ENCODE data around the gene TULP3.
A peak's percentile ranks its signal among the peaks of the same experiment; 100 is the strongest.

Gene TULP3

DNA sequence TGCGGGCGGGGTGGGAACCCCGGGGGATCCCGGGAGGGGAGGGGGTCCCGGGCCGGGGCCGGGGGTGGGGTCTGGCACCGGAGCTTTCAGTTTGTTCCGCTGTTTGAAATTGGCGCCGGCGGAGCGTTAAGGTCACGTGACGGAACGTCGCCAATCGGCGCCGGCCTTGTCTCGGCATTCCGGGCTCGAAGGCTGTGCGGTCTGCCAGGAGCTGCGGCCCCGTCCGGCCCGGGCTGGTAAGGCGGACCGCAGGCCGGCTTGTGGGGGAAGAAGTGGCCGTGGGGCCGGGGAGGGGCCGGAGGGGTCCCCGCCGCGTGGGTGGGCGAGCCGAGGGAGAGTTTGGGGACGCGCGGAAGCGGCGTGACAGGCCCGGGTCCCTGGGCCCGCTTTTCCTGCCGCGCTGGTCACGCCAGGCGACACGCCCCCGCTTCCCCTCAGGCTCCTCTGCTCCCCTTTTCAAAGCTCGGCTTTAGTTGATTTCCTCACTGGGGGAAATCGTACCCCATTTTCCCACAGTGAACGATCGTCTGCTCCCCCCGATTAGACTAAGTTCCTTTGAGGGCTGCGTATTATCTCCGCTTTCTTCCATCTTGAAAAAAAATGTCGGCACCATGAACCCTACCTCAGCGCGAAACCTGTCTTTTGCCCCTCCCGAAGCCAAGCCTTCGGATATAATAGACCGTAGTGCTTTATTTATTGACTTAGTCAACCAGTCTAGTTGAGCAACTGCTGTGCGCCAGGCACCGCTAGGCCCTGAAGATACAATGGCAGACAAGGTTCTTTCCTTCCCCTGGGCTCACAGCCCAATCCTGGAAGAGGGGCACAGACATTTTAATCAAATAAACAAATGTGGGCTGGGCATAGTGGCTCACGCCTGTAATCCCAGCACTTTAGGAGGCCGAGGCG, 13.4 kb upstream of the TULP3 start, which contains the start of the genes FOXM1 and RHNO1:
Gene FOXM1 (minus strand): TSS at position 128 of the 906 bp plus-strand sequence. CDS start 2,696 bp downstream, outside the sequence.
Gene RHNO1 (plus strand): TSS at position 177 of the 906 bp plus-strand sequence. CDS start 8,144 bp downstream, outside the sequence.
- DNase-seq (ENCODE audit: low spot score): peak; percentile 92

DNA sequence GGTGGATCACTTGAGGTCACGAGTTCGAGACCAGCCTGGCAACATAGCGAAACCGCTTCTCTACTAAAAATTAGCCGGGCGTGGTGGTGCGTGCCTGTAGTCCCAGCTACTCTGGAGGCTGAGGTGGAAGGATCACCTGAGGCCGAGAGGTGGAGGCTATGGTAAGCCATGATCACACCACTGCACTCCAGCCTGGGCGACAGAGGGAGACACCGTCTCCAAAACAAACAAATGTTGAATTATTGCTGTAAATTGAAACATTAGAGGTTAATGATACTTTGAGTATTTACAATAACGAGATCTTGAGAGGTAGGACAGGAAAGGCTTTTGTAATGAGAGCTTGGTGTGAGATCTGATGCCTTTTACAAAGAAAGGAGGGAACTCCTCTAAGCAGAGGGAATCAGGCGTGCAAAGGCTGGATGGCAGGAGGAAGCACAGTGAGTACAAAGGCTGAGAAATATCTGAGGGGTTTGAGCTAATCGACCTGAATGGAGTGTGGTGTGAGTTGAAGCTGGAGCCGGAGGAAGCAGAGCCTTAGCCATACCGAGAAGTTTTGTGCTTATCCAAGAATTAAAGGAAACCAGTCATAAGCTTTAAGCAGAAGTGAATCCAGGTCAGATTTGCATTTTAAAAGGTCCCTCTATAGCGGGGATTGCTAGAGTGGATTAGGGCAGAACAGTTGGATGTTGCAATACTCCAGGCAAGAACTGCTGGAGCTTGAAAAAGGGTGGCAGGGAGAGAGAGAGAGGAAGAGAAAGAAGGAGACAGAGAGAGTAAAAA, 12.5 kb upstream of the TULP3 start:
- peak; percentile 32 for DNase-seq (ENCODE audit: low spot score)

DNA sequence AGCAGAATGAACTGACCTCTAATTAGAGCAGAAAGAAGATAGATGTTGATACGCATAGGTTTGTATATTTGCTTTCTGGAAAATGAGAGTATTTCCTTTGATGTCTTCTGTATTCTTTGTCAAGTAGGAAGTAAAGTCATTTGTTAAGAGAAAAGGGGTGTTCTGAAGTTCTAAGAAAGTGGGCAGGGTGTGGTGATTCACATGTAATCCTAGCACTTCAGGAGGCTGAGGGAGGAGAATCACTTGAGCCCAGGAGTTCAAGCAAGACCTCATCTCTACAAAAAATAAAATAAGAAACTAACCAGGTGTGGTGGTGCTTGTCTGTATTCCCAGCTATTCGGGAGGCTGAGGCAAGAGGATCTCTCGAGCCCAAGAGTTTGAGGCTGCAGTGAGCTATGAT, 10.8 kb upstream of the TULP3 start:
- DNase-seq (ENCODE audit: low spot score): peak; percentile 45

DNA sequence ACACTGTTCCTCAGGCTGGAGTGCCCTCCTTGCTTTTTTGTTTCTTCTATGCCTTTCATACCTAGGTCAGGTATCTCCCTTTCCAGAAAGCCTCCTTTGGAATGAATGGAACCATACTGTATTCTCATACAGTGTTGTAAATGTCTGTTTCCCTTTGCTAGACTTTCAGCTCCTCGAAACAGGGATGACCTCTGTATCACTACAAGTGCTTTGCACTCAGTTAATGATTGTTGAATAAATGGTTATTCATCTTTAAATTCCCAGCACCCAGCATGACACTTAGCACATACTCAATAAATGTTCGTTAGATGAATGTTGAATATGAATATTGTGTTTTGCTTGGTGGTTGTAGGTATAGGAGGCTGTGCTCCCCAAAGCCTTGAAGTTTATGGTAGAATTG, 5.9 kb upstream of the TULP3 start:
- DNase-seq (ENCODE audit: low spot score): no peak

GRCh38 chr12:2886768-2887450, 3.8 kb upstream of the TULP3 start:
- no peak for DNase-seq (ENCODE audit: low spot score)

DNA sequence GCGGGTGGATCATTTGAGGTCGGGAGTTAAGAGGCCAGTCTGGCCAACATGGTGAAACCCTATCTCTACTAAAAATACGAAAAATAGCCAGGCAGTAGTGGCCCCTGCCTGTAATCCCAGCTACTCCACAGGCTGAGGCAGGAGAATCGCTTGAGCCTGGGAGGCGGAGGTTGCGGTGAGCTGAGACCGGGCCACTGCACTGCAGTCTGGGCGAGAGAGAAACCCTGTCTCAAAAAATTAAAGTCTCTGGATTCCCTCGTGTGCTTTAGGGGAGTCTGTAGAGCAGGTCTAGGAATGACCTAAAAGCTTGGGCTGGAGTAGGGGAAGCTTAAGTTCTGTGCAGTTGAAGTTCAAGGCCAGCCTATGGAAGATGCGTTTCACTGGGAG, 697 bp upstream of the TULP3 start:
- DNase-seq (ENCODE audit: low spot score): no peak

DNA sequence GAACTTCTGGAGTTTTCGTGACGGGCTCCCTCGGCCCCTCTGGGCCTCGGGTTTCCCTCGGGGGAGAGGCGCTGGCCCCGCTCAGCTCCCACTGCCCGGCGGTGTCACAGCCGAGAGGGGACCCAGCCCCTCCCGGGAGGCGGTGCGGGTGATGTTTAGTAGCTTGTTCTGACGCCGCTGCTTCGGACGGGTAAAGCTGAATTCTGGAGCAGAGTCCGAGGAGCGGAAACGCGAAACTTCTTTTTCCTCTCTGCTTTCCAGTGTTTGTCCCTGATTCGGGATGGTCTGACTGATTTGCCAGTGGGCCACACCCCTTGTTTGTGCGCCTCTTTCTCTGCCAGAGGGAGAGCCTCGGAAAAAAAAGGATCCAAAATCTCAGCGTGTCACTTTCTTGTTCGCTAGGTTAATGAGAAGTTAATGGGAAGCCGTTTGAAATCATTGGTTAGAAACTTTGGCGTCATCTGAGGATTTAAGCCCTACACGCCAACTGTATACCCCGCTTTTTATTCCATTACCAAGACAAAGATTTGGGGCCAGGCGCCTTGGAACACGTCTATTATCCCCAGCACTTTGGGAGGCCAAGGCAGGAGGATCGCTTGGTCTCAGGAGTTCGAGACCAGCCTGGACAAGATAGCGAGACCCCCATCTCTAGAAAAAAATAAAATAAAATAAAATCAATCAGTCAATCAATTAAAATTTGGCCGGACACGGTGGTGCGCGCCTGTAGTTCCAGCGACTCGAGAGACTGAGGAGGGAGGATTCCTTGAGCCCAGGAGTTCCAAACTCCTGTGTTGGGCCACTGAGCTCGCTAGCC, 756 bp downstream of the TULP3 start:
- peak; percentile 59 for DNase-seq (ENCODE audit: low spot score)

DNA sequence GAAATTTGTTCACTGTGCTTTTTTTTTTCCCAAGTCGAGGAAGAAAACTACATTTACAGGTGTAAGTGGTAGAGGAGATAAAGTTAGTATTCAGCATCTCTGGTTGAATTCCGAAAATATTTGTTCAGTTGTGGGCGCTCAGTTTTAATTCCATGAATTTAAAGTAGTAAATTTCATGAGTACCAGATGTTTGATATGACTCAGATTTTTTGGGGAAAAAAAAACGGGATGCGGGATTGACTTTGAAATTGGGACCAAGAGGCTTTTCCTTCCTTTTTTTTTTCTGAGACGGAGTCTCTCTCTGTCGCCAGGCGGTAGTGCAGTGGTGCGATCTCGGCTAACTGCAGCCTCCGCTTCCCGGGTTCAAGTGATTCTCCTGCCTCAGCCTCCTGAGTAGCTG, 1.6 kb downstream of the TULP3 start:
- DNase-seq (ENCODE audit: low spot score): no peak

GRCh38 chr12:2893007-2893406, 2.3 kb downstream of the TULP3 start:
- DNase-seq (ENCODE audit: low spot score): no peak

GRCh38 chr12:2895051-2895451, 4.4 kb downstream of the TULP3 start:
- DNase-seq (ENCODE audit: low spot score): no peak

DNA sequence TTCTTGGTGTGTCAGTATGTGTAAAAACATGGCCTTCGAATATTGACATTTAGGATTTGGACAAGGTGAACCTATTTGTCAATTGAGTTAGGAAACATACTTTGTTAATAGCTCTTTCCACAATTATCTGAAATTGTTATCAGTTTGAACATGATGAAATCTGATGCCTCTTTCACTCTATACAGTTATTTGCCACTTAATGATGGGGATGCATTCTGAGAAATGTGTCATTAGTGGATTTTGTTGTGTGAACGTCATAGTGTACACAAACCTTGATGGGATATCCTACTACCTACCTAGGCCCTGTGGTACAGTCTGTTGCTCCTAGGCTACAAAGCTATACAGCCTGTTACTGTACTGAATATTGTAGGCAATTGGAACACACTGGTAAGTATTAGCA, 4.8 kb downstream of the TULP3 start:
- DNase-seq (ENCODE audit: low spot score): no peak

DNA sequence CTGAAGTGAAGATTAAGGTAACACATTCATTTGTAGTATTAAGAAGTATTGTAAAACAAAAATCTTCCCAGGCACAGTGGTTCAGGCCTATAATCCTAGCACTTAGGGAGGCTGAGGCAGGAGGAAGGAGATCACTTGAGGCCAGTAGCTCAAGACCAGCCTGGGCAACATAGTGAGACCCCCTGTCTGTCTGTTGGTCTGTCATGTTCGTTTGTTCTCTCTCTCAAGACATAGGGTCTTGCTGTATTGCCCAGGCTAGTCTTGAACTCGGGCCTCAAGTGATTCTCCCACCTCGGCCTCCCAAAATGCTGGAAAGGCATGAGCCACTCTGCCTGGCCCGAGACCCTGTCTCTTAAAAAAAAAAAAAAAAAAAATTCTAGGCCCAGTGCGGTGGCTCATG, 6.7 kb downstream of the TULP3 start:
- DNase-seq (ENCODE audit: low spot score): no peak

GRCh38 chr12:2900642-2901041, 10.0 kb downstream of the TULP3 start:
- DNase-seq (ENCODE audit: low spot score): no peak

DNA sequence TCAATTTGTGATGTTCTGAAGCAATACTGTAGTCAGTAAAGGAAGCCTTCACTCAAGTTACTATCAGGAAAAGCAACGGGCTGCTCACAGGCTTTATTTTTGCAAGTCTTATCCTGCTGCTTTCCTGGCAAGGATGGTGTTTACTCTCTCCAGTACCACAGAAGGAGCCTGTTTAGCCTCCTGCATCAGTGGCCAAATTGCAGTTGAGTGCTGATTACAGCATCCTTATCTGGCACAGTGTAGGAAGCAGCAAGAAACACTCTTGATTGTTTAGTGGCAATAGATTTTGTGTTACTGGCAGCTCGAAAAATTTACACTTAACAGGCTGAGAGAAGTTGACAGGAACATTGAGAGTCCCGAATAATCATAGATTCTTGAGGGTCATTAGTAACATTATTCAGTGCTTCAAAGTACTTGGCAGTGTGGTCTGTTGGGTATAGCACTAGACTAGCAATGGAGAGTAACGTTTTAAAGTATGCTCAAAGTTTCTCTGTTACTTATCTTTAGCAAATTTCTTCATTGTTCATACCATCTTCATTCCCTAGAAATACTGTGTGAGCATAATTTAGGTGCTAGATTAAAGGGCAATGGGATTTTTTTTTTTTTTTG, 11.7 kb downstream of the TULP3 start:
- peak; percentile 71 for DNase-seq (ENCODE audit: low spot score)

DNA sequence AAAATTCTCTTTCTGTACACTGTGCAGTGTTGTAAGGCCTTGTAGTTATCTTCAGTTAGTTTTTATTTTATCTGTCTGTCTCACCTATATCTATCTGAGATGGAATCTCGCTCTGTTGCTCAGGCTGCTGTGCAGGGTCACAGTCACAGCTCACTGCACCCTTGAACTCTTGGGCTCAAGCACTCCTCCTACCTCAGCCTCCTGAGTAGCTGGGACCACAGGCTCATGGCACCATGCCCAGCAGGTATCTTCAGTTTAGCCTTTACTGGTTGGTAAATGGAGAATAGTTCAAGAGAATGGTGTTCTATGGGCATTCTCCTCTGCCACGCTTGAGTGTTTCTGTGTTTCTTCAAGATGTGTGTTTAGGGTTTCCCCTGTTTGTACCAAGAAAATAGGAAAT, 13.6 kb downstream of the TULP3 start:
- no peak for DNase-seq (ENCODE audit: low spot score)

DNA sequence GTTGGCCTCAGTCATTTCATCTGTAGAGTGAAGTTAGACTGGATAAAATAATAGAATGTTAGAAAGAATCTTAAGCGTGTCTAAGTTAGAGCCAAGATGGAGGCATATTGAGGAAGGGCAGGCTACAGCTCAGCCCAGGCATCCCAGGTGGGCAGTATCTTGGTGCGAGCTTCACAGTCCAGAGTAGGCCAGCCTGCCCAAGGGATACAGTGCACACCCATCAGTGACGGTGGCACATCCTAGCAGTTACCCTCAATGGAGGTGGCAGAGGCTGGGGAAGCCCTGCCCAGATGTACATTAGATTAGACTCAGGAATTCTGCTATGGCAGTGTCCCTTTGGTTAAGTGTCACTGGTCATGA, 21.5 kb downstream of the TULP3 start:
- DNase-seq (ENCODE audit: low spot score): no peak

- DNase-seq (ENCODE audit: low spot score): no peak
These were observed 28.6 kb downstream of the TULP3 start for GRCh38 chr12:2919249-2919648.

- DNase-seq (ENCODE audit: low spot score): no peak
These were observed 31.6 kb downstream of the TULP3 start for GRCh38 chr12:2922329-2922728.

GRCh38 chr12:2923057-2923456, 32.4 kb downstream of the TULP3 start:
- DNase-seq (ENCODE audit: low spot score): no peak

- DNase-seq (ENCODE audit: low spot score): no peak
These were observed 33.3 kb downstream of the TULP3 start for GRCh38 chr12:2924019-2924418.

GRCh38 chr12:2925322-2925995, 34.8 kb downstream of the TULP3 start:
- no peak for DNase-seq (ENCODE audit: low spot score)

Data from hematopoietic multipotent progenitor cell treated with erythropoietin and hydrocortisone succinate and interleukin-3 and kit ligand, for 17 days (in vitro differentiated cells).